BLaER1 (cell line): ENCODE results near the gene PHOSPHO1.

Experiments used
- H3K27ac ChIP-seq: shearing (Covaris generic); formaldehyde crosslinking; 2 replicates; pipeline ENCODE4 v1.8.1; 2022
- H3K27me3 ChIP-seq: shearing (Covaris generic); formaldehyde crosslinking; 2 replicates; pipeline ENCODE4 v1.8.1; 2022
- H3K36me3 ChIP-seq: shearing (Covaris generic); formaldehyde crosslinking; 2 replicates; pipeline ENCODE4 v1.8.1; 2022
- H3K4me1 ChIP-seq: shearing (Covaris generic); formaldehyde crosslinking; 2 replicates; pipeline ENCODE4 v1.8.1; 2022
- H3K4me2 ChIP-seq: shearing (Covaris generic); formaldehyde crosslinking; 2 replicates; pipeline ENCODE4 v1.8.1; 2022
- H3K4me3 ChIP-seq: shearing (Covaris generic); formaldehyde crosslinking; 2 replicates; pipeline ENCODE4 v1.8.1; 2022
- H3K9ac ChIP-seq: shearing (Covaris generic); formaldehyde crosslinking; 2 replicates; pipeline ENCODE4 v1.8.1; 2022
- H3K9me3 ChIP-seq: shearing (Covaris generic); formaldehyde crosslinking; 2 replicates; pipeline ENCODE4 v1.8.1; 2022
- H4K20me1 ChIP-seq: shearing (Covaris generic); formaldehyde crosslinking; 2 replicates; pipeline ENCODE4 v1.8.1; 2022
- Cebpa-rat ChIP-seq: shearing (Covaris generic); IDR thresholded peaks from 2 replicates; pipeline ENCODE4 v1.8.1; 2022

PHOSPHO1 gene

DNA sequence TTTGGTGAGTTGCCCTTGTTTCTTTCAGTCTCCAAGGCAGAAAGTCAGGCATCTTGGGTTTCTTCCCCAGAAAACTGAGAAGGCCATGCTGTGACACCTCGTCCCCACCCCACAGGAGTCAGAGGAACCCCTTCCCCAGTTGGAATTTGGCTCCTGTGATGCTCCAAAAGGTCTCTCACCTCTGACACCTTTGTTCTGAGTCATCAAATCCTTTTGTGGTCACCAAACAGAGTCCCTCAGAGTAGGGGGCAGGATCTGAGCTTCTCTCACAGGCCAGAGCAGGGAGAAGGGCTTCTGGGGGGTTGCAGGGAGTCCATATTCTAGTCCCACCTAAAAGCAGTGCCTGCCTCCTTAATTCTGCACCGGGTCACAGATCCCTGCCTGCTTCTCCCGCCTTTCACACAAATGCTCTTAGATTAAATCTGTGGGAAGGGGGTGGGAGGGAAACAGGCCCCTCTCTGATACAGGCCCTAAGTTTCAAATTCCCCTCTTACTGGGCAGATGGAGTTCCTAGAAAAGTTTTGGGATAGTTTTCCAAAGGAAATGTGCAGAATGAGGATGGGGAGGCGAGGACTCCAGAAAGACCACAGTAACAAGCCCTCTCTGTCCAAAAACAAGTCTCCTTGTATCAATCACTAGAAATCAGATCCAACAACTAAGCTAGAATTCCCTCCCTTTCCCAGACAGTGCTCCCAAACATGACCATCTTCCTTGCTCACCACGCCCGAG is 1.3 kb downstream of the PHOSPHO1 start:
- H3K4me1 ChIP-seq: peaks cover 41% of the 10 kb centered on the region
- H3K27ac ChIP-seq: no peak overlapping the region
- no peak overlapping the region for H3K4me3 ChIP-seq
- peaks cover 9% of the 10 kb centered on the region for H4K20me1 ChIP-seq
- TF ChIP-seq Cebpa-rat: no peak
- peak overlapping the region; percentile 99 for H3K4me2 ChIP-seq
- peaks cover 59% of the 10 kb centered on the region for H3K27me3 ChIP-seq
- H3K36me3 ChIP-seq: no peaks in the 10 kb centered on the region
- no peak overlapping the region for H3K9ac ChIP-seq
- H3K9me3 ChIP-seq: no peaks in the 10 kb centered on the region

DNA sequence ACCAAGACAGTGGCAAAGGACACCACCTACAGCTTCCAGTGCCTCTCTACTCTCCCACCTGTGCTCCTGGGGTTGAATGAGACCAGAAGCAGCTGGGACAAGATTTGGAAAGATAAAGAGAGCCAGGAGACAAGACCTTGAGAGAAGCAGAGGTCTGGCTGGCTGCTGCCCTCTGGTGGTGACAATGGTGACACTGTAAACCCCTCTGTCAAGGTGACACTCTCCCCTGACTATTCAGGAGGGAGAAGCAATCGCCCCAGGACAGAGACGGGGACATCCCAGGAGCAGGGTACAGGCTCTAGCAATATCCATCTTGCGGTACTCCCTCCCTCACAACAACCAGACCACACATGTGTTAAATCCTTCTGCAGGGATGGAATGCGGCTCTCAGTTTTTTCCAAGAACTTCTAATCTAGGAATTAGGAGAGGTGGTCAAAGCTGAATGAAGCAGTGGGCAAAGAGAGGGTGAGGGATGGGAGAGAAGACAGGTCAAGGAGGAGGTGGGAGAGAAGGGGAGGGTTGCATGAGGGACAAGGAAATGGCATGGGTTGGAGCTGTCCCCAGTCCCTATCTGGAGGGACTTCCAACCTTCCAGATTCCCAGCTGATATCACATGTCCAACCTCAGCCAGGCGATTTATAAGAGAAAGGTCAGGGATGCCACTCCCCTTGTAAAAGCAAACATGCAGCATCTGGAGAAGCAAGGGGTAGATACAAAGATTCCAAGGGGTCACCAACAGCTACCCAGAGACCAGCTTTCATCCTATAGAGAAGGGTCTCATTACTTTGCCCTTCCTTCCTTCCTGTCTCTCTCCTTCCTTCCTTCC is 2.9 kb downstream of the PHOSPHO1 start:
- Histone ChIP-seq H3K27ac (no peak overlapping the region), H3K4me2 (peak overlapping the region; percentile 37; the same call in 1 of the 2 replicates), H3K4me1 (peaks cover 49% of the 10 kb centered on the region), H3K9me3 (no peaks in the 10 kb centered on the region), H3K36me3 (no peaks in the 10 kb centered on the region), H4K20me1 (peaks cover 25% of the 10 kb centered on the region), H3K4me3 (no peak overlapping the region), H3K27me3 (peaks cover 75% of the 10 kb centered on the region), H3K9ac (no peak overlapping the region)
- no peak for TF ChIP-seq Cebpa-rat

- Histone ChIP-seq H3K36me3 (no peaks in the 10 kb centered on the region), H3K9ac (no peak overlapping the region), H4K20me1 (peaks cover 30% of the 10 kb centered on the region), H3K4me3 (no peak overlapping the region), H3K9me3 (no peaks in the 10 kb centered on the region), H3K27ac (no peak overlapping the region), H3K27me3 (peaks cover 82% of the 10 kb centered on the region), H3K4me2 (peak overlapping the region; percentile 9; the same call in 1 of the 2 replicates), H3K4me1 (peaks cover 49% of the 10 kb centered on the region)
- no peak for TF ChIP-seq Cebpa-rat
Measured at GRCh38 chr17:49226771-49227435, 3.7 kb downstream of the PHOSPHO1 start.

DNA sequence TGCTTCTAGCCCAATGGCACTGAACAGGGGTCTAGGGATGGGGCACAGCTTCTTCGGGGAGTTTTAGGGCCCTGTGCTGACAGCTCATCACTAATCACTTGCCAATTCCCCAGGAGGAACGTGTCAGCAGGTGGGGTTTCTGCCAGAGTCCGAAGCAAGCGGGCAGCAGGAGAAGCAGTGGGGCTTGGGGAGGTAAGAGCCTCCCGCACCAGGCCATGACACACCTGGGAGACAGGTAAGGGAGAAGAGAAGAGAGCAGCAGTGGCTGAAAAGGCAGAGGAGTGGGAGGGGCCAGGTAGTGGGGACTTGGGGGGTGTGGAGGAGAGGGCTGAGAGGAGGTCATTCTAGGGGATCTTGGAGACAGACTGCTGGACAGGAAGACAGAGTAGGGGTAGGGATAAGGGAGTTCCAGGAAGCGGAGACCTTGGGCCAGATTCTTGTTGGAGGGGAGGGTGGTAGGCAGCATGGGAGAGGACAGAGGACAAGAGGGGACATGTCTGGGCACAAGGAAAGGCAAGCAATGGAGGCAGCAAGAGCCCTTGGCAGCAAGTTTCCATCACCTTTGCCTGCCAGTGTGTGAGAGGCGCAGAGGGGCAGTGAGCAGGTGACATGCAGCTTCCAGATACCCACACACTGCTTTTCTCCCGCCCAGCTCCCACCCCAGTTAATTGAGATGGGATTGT is 4.9 kb downstream of the PHOSPHO1 start:
- Histone ChIP-seq H4K20me1 (peaks cover 30% of the 10 kb centered on the region), H3K4me3 (no peak overlapping the region), H3K4me2 (no peak overlapping the region), H3K36me3 (no peaks in the 10 kb centered on the region), H3K27me3 (peaks cover 72% of the 10 kb centered on the region), H3K4me1 (peaks cover 44% of the 10 kb centered on the region), H3K27ac (no peak overlapping the region), H3K9ac (no peak overlapping the region), H3K9me3 (no peaks in the 10 kb centered on the region)
- no peak for TF ChIP-seq Cebpa-rat

DNA sequence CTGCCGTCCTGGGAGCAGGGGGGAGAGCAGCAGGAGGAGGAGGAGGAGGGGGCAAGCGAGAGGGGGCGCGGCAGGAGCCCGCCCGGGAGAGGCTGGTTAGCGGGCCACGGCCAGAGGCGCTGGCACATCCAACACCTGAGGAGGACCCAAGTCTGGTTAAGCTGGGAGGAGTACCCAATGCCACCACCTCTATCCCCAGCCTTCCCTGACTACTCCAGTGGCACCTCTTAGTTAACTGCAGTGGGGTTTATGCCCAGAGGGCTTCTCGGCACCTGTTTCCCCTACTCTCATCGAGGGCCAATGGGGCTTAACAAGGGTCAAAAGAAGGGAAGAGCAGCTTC is 5.6 kb downstream of the PHOSPHO1 start:
- Histone ChIP-seq H3K9me3 (no peaks in the 10 kb centered on the region), H3K36me3 (no peaks in the 10 kb centered on the region), H4K20me1 (peaks cover 30% of the 10 kb centered on the region), H3K9ac (no peak overlapping the region), H3K4me3 (peak overlapping the region; percentile 56), H3K27me3 (peaks cover 65% of the 10 kb centered on the region), H3K4me1 (peaks cover 39% of the 10 kb centered on the region), H3K4me2 (peak overlapping the region; percentile 91), H3K27ac (no peak overlapping the region)
- TF ChIP-seq Cebpa-rat: no peak

- peaks cover 30% of the 10 kb centered on the region for H4K20me1 ChIP-seq
- peak overlapping the region; percentile 91 for H3K4me2 ChIP-seq
- peak overlapping the region; percentile 56 for H3K4me3 ChIP-seq
- H3K9ac ChIP-seq: no peak overlapping the region
- H3K36me3 ChIP-seq: no peaks in the 10 kb centered on the region
- H3K4me1 ChIP-seq: peaks cover 36% of the 10 kb centered on the region
- no peak for TF ChIP-seq Cebpa-rat
- no peak overlapping the region for H3K27ac ChIP-seq
- no peaks in the 10 kb centered on the region for H3K9me3 ChIP-seq
- H3K27me3 ChIP-seq: peaks cover 59% of the 10 kb centered on the region
Measured at GRCh38 chr17:49224198-49224996, 6.2 kb downstream of the PHOSPHO1 start.

GRCh38 chr17:49223517-49224197 is 6.9 kb downstream of the PHOSPHO1 start:
- no peaks in the 10 kb centered on the region for H3K36me3 ChIP-seq
- no peak overlapping the region for H3K9ac ChIP-seq
- peaks cover 44% of the 10 kb centered on the region for H3K4me1 ChIP-seq
- H3K4me3 ChIP-seq: peak overlapping the region; percentile 56
- peak overlapping the region; percentile 91 for H3K4me2 ChIP-seq
- no peak for TF ChIP-seq Cebpa-rat
- H3K9me3 ChIP-seq: no peaks in the 10 kb centered on the region
- H3K27me3 ChIP-seq: peaks cover 53% of the 10 kb centered on the region
- peaks cover 30% of the 10 kb centered on the region for H4K20me1 ChIP-seq
- no peak overlapping the region for H3K27ac ChIP-seq

- Histone ChIP-seq H3K9me3 (no peaks in the 10 kb centered on the region), H3K27me3 (peaks cover 53% of the 10 kb centered on the region), H3K4me1 (peaks cover 46% of the 10 kb centered on the region), H3K4me2 (no peak overlapping the region), H3K36me3 (no peaks in the 10 kb centered on the region), H4K20me1 (peaks cover 30% of the 10 kb centered on the region), H3K27ac (no peak overlapping the region), H3K9ac (no peak overlapping the region), H3K4me3 (no peak overlapping the region)
- TF ChIP-seq Cebpa-rat: no peak
Measured at GRCh38 chr17:49223168-49223516, 7.4 kb downstream of the PHOSPHO1 start.
